ENCODE results near the gene PMM1.
"Not testable (repeated sequence)": the region's sequence is repeated elsewhere in the genome, so short reads cannot be mapped to it uniquely, and the experiment has no call there.

DNA sequence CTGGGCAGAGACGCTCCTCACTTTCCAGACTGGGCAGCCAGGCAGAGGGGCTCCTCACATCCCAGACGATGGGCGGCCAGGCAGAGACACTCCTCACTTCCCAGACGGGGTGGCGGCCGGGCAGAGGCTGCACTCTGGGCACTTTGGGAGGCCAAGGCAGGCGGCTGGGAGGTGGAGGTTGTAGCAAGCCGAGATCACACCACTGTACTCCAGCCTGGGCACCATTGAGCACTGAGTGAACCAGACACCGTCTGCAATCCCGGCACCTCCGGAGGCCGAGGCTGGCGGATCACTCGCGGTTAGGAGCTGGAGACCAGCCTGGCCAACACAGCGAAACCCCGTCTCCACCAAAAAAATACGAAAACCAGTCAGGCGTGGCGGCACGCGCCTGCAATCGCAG, 42.0 kb upstream of the PMM1 start:
- TF ChIP-seq, protein P1, sequence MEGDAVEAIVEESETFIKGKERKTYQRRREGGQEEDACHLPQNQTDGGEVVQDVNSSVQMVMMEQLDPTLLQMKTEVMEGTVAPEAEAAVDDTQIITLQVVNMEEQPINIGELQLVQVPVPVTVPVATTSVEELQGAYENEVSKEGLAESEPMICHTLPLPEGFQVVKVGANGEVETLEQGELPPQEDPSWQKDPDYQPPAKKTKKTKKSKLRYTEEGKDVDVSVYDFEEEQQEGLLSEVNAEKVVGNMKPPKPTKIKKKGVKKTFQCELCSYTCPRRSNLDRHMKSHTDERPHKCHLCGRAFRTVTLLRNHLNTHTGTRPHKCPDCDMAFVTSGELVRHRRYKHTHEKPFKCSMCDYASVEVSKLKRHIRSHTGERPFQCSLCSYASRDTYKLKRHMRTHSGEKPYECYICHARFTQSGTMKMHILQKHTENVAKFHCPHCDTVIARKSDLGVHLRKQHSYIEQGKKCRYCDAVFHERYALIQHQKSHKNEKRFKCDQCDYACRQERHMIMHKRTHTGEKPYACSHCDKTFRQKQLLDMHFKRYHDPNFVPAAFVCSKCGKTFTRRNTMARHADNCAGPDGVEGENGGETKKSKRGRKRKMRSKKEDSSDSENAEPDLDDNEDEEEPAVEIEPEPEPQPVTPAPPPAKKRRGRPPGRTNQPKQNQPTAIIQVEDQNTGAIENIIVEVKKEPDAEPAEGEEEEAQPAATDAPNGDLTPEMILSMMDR (conservative IDR thresholded peaks at IDR 0.05; ENCODE audit: low read depth, low read length), result not testable (repeated sequence)
- TF ChIP-seq EZH2phosphoT487 (IDR thresholded peaks at IDR 0.05; ENCODE audit: borderline replicate concordance, low read length), result not testable (repeated sequence)

All from PC-3 (cell line).